H1 (cell line): ENCODE data around the gene MYNN. TPM values are rescaled to one million over a fixed set of nuclear protein-coding genes. Genes with fewer than 3 reads are reported as not detected.

Experiments used
- HDAC2 ChIP-seq, 2 experiments: fragments of 300-600 bp in 1 of 2; sonication (generic) in 1 of 2; IDR thresholded peaks; 2 replicates each; pipeline ENCODE4 v1.6.1; 2011 to 2012; ENCODE audit warnings: low read depth in 2 of 2, low read length in 2 of 2, mild to moderate bottlenecking in 2 of 2, moderate library complexity in 2 of 2, borderline replicate concordance in 1 of 2, inconsistent platforms in 1 of 2
- RXRA ChIP-seq: IDR thresholded peaks from 2 replicates; pipeline ENCODE4 v1.6.1; 2011; ENCODE audit warnings: low read depth, mild to moderate bottlenecking, low read length, moderate library complexity; ENCODE audit not compliant: insufficient read depth
- SP1 ChIP-seq: IDR thresholded peaks from 2 replicates; pipeline ENCODE4 v1.6.1; 2011; ENCODE audit warnings: low read depth, low read length
- polyA plus RNA-seq, 7 experiments: library from polyadenylated mRNA; depleted of rRNA in 3 of 7; stranded (reverse) in 5 of 7; unstranded in 2 of 7; fragments of >200 nt in 5 of 7; fragments of 200-250 nt in 2 of 7; gene quantifications; 1 replicate in 5 of 7; 2 replicates in 1 of 7; 4 replicates in 1 of 7; pipeline versions ENCODE4 v1.2.1 to v1.2.3, GENCODE V29; 2011 to 2013; ENCODE audit warnings: missing spikeins in 2 of 7, mixed read lengths in 2 of 7
- total RNA-seq: library from RNA; stranded (reverse); fragmentation: NEBNext Ultra II Directional; extraction: Animal tissue kit (Norgen Biotek cat#: 25700); gene quantifications from 2 replicates; pipeline ENCODE4 v1.2.1, GENCODE V29; 2021
- TF ChIP-seq, protein P1 (sequence below), 3 experiments: IDR thresholded peaks; 1 replicate in 2 of 3; 2 replicates in 1 of 3; pipeline versions ENCODE4 v1.5.1 to v1.6.1; 2011; ENCODE audit warnings: low read length in 3 of 3, mild to moderate bottlenecking in 3 of 3, inconsistent platforms in 2 of 3, low read depth in 1 of 3, moderate library complexity in 1 of 3; ENCODE audit not compliant: insufficient read depth in 1 of 3; ENCODE audit errors: control extremely low read depth in 1 of 3

MYNN gene
- total and polyA plus RNA-seq, 2 of the 8 experiments (the other 6 are each of a cell fraction or from before 2014, with no cell fraction given), result 7.3 to 15.2 TPM

DNA sequence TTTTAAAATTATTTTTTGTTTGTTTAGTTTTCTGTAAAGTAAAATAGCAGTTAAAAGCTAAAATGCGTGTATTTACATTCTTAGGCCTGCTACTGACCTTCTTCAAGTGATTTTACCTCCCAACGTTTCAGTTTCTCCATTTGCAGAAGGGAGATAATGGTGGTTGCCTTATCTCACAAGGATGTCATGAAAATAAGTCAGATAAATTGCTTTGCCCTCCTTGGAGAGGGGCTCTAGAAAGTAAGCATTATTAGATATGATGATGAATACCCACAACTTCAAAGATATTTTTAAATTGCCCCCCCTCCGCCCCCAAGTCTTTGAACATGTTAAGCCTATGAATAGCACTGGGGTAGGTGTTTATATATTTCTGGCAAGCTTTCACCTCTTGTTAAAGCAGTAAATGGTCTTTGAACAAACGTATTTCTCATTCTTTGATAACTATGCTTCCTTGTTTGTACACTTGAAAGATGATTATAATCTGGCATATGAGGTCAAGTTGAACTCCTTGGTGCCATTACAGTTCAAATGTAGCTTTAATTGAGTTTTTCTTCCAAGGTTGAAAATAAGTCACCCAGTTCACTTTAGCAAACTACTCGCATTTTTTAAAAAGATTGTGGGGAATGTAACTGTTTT, 14.7 kb upstream of the MYNN start (continued):
- TF ChIP-seq, protein P1, sequence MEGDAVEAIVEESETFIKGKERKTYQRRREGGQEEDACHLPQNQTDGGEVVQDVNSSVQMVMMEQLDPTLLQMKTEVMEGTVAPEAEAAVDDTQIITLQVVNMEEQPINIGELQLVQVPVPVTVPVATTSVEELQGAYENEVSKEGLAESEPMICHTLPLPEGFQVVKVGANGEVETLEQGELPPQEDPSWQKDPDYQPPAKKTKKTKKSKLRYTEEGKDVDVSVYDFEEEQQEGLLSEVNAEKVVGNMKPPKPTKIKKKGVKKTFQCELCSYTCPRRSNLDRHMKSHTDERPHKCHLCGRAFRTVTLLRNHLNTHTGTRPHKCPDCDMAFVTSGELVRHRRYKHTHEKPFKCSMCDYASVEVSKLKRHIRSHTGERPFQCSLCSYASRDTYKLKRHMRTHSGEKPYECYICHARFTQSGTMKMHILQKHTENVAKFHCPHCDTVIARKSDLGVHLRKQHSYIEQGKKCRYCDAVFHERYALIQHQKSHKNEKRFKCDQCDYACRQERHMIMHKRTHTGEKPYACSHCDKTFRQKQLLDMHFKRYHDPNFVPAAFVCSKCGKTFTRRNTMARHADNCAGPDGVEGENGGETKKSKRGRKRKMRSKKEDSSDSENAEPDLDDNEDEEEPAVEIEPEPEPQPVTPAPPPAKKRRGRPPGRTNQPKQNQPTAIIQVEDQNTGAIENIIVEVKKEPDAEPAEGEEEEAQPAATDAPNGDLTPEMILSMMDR (IDR thresholded peaks at IDR 0.05; ENCODE audit: control extremely low read depth in 1 of 3, insufficient read depth in 1 of 3, low read depth in 1 of 3, low read length in 3 of 3), result no peak
- TF ChIP-seq SP1 (no peak), HDAC2 (IDR thresholded peaks at IDR 0.05; ENCODE audit: borderline replicate concordance in 1 of 2, low read depth in 2 of 2, low read length in 2 of 2) (no peak), RXRA (no peak)
